GF-D8 (cell line): ENCODE results near the gene ELOA.
A peak's percentile ranks its signal among the peaks of the same experiment; 100 is the strongest.
"Not testable (repeated sequence)": the region's sequence is repeated elsewhere in the genome, so short reads cannot be mapped to it uniquely, and the experiment has no call there.

Experiments used
- DNase-seq: peaks from one replicate; lab custom pipeline; 2025; lab: John Stamatoyannopoulos, UW

Gene ELOA

DNA sequence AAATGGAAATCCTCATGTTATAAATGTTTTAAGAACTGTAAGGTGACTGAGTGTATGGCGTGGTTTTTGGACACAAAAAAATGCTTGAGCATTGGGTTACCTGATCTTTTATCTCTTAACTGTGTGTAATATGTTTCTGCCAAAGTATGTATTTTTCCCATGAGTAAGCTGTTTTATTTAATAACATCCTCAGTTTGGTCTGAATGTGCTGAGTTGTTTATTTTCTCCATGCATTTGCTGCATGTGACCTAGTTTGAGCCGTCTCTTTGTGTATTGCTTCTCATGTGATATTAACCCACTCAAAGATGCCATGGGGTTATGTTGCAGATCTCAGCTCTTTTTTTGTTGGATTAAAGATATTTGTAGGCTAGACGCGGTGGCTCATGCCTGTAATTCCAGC is 41.6 kb downstream of the ELOA start:
- DNase-seq = no peak

DNA sequence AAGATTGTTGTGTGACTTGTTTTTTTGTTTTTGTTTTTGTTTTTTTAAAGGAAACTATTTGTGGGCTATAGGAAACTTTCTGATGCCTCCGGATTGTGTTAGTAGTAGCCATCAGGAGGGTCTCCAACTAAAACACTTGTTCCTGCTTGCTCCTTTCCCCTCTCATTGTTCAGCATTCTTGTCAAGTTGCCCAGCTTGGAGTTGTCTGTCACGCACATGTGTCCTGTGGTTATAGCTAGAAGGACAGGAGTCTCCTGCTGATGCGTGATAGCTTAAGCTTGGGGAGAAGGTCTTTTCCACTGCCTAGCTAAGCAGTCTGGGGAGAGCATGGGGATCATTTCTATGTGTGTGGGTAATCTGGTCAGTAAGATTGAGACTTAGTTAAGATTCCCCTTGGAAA is 44.4 kb downstream of the ELOA start:
- DNase-seq = no peak

DNA sequence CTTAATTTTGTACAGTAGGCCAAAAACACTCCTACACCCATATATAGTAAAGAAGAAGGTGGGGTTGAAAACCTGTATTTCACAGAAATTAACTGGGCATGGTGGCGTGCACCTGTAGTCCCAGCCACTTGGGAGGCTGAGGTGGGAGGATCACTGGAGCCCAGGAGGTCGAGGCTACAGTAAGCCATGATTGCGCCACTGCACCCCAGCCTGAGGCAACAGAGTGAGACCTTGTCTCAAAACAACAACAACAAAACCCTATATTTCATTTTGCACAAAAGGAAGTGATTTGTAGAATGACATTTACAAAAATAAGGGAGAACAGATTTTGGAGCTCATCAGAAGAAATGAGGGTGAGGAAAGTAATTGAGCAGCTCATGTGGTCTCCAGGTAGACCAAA is 45.4 kb downstream of the ELOA start:
- no peak for DNase-seq

DNA sequence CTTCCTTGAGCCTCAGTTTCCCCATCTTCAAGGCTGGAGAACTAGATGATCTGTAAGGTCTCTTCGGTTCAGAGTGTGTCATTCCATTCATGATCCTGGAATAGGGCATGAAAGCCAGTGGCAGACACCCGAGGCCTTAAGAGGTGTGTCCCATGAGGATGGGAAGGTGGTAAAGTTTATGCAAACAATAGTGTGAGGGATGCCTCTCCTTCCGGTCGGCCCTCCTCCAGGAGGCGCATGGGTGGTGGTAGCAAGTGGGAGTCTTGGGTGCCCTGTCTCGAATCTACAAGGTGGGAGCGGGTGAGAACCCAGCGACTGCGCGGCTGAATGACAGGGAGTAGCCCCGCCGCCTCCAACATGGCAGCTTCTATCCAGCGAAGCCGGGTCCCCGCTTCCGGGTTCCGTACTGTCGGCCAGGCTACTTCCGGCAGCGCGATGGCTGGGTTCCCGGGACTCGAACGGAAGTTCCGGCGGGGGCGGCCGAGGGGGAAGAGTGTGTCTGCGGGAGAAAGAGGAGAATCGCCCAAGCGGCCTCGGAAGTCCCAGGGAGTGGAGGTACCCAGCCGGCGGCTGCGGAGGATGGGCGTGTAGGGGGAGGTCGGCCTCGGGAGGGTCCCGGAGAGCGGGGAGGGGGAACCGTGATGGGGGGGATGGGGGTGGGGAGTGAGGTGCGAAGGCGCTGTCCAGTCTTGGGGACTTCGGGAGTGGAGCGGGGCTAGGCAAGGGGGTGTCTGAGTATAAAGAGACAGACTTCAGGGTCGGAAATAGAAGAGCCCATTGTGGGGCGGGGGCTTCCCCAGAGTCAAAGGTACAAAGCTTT is 47.6 kb downstream of the ELOA start, which contains the start of gene LYPLA2:
Gene LYPLA2, plus strand, starts transcription at position 450 of the 820 bp plus-strand sequence. CDS start 1,538 bp downstream, outside the sequence.
- peak; percentile 79 for DNase-seq

DNA sequence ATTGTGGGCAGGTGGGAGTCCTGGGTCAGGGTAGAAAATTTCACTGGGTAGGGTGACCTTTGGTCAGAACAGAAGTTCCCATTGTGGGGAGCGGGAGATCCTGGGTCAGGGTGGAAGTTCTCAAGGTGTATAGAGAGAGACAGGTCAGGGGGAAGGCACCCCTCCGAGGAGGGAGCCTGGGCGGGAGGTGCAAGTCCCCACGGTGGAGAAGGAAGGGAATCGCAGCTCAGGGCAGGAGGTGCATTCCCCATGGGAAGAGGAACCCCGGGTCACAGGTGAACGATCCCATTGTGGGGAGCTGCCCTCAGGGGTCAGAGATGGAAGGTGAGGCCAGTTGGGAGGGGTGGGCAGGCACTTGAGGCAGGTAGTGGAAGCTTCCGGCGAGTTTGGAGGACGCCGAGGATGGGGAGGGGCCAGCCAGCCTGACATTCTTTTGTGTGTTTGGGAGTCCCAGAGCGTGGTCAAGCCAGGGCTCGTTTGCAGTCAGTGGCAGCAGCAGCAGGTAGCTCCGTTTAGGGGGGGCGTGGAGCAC is 48.3 kb downstream of the ELOA start:
- DNase-seq = no peak

DNA sequence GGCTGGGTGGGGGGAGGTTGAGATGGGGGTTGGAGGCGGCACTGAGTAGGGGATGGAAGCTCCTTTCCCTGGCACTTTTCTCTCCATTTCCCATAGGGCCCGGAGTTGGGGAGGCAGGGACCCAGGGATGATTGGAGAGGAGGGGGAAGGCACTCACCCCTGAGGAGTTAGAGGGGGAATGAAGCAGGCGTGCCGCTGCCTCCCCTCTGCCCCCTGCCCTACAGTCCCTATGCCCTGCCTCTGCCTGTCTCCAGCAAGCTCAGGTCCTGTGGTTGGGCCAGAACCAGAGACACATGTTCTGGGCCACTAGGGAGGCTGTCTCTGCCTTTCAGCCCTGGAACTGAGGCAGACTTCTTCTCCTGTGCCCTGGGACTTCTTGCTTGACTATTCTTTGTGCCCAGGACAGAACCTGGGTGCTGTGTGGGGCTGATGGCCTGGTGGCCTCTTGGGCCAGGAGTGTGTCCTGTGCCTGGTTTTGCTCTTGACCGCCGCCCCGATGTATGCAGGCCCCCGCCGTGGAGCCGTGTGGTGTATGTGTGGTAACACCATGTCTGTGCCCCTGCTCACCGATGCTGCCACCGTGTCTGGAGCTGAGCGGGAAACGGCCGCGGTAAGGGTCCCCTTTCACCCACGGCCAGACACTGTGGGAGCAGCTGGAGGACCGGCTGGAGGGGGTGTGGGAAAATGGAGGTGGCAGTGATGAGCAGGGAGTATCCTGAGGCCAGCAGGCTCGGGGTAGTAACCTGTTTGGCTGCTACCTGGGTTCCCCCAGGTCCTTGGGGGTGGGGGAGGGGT is 49.1 kb downstream of the ELOA start:
- no peak for DNase-seq

DNA sequence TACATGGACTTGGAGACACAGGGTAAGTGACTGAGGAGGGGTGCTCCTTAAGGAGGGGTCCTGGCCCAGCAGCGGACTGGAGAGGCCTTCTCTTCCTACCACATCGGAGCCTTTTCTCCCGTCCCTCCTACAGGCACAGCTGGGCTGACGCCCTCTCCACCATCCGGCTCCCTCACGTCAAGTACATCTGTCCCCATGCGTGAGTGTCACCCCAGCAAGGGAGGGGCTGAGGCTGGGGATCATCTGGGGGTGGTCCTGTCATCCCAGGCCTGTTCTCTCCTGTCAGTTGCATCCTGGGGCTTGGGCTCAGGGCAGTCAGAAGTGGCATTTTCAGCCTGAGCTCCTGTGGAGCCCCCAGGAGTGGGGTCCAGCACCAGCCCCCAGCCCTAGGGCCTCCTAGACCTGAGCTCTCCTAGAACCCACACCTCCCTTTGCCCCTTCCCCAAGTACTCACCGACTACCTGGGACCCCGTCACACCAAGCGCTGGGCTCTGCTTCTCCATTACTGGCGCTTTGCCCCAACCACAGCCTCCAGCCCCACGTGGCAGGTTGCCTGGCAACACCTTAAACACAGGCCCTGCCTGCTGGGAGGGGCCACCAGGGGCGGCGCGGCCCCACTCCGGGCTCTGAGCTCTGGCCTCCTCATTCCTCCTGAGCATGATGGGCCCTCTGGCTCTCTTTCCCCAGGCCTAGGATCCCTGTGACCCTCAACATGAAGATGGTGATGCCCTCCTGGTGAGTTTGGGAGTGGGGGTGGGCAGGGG is 49.9 kb downstream of the ELOA start:
- no peak for DNase-seq

DNA sequence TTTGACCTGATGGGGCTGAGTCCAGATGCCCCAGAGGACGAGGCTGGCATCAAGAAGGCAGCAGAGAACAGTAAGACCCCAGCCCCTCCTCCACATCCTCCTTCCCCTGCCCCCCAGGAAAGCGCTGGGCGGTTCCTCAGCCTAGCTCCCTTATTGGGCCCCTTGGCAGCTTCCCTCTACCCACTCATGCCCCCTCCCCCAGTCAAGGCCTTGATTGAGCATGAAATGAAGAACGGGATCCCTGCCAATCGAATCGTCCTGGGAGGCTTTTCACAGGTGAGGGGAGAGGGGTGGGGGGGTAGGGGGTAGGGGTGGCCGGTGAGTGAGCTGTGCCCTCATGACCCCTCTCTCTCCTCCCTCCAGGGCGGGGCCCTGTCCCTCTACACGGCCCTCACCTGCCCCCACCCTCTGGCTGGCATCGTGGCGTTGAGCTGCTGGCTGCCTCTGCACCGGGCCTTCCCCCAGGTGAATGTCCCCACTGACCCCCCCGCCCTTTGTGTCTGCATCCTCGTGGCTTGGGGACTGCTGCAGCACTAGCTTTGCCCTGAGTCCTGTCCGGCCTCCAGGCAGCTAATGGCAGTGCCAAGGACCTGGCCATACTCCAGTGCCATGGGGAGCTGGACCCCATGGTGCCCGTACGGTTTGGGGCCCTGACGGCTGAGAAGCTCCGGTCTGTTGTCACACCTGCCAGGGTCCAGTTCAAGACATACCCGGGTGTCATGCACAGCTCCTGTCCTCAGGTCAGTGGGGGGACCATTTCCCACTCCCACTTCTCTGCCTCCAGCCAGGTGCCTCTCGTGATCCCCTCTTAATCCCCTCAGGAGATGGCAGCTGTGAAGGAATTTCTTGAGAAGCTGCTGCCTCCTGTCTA is 50.8 kb downstream of the ELOA start:
- no peak for DNase-seq

DNA sequence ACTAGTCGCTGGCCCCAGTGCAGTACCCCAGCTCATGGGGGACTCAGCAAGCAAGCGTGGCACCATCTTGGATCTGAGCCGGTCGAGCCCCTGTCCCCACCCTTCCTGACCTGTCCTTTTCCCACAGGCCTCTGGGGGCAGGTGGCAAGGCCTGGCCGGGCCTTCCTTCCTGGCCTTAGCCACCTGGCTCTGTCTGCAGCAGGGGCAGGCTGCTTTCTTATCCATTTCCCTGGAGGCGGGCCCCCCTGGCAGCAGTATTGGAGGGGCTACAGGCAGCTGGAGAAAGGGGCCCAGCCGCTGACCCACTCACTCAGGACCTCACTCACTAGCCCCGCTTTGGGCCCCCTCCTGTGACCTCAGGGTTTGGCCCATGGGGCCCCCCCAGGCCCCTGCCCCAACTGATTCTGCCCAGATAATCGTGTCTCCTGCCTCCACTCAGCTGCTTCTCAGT is 51.5 kb downstream of the ELOA start:
- not testable (repeated sequence) for DNase-seq

DNA sequence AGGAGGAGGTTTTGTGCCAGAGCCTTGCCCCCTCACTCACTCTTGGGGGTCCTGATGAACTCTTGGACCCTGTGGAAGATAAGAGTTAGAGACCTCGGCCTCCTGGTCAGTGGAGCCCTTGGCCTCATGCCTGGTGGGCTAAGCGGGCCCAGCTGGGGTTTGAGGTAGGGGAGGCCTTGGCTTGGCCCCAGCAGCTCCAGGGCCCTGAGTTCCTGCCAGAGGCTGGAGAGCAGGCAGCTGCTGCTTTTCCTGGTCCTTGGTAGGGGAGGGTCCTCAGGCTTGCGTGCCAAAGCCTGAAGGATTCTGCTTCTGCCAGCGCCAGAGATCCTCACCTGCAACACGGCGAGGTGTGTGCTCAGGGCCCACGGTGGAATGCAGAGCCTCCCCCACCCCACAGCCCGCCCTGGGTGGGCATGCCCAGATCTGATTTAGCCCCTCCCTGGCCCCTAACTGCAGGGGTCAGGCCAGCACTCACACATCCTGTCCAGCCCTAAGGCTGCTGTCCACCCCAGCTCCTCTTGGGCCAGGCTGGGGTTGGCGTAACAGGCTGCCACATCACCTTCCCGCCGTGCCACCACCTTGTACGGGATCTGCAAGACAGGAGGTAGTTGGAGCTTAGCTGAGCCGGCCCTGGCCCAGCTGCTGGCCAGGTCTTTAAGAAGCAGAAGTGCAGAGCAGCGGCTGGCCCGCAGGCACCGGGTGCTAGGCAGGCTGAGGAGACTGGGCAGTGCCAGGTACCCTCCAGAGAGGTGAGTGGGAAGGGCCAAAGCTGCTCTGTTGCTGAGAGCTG is 52.6 kb downstream of the ELOA start:
- DNase-seq = no peak

DNA sequence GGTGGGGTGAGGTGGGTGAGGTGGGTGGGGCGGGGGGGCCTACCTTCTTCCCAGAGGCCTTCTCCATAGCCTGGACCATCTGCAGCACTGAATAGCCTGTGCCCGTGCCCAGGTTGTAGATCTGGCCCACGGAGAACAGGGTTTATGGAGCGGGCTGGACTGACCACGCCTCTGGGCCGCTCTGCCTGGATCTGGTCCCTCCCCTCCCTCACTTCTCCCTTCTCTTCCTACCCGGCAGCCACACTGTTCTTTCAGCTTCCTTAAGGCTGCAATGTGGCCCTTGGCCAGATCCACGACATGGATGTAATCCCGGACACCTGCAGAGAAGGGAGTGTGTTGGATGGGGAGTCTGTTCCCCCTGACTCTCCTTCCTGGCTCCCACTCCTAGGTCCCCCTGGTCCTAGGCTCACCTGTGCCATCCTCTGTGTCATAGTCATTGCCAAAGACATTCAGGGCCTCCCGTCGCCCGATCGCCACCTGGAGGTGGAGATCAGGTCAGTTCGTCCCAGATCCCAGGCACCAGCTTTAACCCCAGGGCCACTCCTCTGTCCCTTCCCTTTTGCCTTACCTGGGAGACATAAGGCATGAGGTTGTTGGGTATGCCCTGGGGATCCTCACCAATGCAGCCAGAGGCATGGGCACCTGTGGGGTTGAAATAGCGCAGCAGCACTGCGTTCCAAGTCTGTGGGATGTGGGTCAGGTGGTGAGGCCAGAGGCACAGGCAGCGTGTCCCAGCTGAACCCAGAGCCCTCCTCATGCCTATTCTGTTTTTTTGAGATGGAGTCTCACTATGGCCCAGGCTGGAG is 53.4 kb downstream of the ELOA start:
- no peak for DNase-seq

DNA sequence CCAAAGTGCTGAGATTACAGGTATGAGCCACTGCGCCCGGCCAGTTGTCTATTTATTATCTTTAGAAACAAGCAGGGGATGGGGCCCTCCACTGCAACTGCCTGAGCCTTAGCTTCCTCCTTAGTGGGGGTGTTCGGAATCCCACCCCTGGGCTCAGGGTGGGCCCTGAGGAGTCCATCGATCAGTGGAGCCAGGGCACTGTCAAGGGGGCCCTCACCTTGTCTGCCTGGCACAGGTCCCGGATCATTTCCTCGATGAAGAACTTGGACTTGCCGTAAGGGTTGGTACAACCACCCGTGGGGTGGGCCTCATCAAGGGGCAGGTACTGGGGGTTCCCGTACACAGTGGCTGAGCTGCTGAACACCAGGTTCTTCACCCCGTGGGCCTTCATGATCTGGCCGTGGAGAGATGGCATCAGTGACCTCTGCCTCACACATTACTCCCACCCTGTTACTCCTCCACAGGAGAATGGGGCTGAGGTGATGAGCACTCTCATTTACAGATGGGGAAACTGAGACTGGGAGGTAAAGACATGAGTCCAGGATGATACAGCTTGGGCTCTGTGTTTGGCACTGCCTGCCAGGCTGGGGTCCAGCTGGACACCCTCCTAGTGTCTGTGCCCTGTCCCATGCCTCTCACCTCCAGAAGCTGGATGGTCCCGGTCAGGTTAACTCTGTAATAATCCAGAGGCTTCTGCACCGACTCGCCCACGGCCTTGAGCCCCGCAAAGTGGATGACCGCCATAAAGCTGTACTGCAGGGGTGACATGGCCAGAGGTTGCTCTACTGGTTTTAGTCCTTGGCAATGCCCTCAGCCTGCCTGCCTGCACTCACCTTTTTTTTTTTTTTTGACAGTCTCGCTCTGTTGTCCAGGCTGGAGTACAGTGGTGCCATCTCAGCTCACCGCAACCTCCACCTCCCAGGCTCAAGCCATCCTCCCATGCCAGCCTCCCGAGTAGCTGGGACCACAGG is 54.5 kb downstream of the ELOA start:
- no peak for DNase-seq

DNA sequence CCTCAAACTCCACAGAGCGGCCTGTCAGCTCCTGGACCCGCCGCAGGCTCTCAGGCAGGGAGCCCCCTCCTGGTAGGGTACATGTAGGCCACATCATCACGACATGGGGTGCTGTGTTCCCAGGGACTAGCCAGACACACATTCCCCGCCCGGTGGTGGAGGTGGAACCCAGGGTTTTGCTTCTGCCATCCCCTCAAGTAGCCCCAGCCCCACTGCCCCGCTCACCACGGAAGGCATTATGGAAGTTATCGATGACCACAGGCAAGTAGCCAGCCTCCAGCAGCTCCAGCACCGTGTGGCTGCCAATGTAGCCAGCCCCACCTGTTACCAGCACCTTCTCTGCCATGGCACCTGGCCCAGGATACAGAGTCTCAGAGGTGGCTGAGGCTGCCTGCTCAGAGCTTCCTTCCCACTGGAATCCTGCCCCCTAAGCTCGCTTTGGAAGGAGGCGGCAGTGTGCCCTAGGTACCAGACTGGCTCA is 55.4 kb downstream of the ELOA start:
- no peak for DNase-seq

DNA sequence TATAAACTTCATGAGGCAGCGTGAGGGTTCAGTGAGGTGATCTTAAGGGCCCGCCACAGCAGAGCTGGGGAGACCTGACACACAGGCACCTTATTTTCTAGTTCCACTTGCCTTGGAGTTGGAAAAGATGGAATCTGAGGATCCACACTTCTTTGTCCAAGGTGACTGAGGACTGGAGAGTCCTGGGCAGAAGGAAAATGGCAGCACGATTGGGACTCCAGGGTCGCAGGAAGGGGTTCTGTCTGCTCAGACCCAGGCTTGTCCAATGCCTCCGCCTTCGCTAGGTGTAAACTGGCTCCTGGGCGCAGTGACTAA is 55.9 kb downstream of the ELOA start:
- no peak for DNase-seq

DNA sequence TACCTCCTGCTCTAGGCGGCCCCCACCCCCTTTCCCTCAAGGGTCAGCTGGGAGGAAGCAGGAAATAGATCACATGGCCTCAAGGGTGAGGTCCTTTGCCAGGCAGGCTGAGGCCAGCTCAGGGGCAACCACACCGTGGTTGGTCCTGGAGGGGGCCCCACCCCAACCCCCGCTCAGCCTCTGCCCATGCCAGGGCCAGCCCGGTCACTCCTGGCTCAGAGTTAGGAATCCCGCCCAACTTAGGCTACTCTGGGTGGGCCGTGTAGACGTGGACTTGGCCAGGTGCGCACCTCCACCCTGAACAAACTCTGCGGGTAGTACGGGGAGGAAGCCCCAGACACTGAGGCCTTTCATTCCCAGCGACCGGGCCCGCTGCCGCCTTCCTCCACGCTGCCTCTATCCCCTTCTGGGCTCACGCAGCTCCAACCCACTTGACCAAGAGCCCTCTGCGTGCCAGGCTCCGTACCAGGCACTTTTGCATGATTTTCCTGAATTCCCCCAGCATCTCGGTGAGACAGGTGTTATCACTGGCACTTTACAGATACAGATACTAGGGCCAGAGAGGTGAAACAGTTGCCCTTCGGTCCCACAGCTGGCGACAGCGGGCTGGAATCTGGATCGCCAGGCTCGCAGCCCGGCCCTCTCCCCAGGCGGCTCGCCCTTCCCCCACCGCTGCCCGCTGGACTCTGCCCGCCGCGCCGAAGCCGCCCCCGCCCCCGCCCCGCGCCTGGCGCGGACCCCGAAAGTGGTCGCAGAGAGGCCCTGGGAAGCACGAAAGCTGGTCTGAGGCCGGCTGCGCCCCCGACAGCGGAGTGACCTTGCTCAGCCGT is 56.5 kb downstream of the ELOA start:
- DNase-seq = peak; percentile 17

DNA sequence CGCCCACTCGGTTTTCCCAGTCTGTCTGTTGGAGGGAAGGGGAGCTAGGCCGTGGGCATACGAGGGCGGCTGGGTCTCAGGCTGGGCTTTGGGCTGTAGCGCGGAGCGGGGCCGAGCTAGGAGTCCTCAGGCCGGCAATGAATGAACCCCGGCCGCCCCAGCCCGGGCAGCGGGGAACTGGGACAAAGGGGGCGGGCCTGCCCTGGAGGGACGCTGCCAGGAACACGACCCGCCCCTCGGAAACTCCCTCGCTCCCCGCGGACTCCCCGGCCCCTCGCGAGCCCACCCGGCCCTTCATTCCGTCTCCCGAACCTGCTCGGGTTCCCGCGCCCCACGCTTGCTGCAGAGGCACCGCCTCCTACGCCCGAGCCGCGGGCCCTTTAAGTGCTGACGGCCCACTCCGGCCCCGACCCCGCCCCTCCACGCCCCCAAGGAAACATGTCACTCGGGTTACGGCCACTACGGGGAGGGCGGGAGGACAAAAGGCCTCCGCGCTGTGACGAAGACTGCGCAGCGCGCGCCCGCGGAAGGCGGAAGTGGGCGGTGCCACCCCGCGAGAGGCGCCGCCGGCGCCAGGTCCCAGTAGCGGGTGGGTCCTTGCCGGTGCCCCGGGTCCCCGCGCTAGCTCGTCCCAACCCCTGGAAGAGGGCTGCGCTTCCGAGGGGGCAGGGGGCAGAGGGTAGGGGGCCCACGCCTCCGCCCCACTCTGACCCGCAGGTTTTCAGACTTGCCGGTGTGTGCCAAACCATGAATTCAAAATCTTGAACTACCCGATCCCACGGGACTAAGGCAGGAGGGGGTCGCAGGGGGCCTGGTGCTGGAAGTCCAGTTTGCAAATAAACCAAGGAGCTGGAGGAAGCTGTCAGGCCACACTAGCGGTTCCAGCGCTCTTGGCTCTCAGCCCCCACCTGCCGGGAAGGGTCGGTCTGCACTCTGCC is 57.4 kb downstream of the ELOA start, which contains the start of gene GALE:
Gene GALE, minus strand, starts transcription at position 355 of the 938 bp plus-strand sequence. CDS start 1,747 bp downstream, outside the sequence.
- DNase-seq = peak; percentile 83
